Activated CD4-positive, alpha-beta T cell treated with anti-CD3 and anti-CD28 coated beads for 24 hours (primary cell): ENCODE measurements around the gene PLXDC1.
A peak's percentile ranks its signal among the peaks of the same experiment; 100 is the strongest.

ENCODE experiments used
- DNase-seq, 2 donors: peaks; one replicate each; pipeline ENCODE4 v3.0.0-alpha.2; 2020; ENCODE audit warnings: low read depth in 2 of 2

Gene PLXDC1

GRCh38 chr17:39151150-39151942 is at the start of gene PLXDC1:
PLXDC1 (minus strand) TSS chr17:39151637; CDS start chr17:39151437, 200 bp downstream.
- no peak for DNase-seq

DNA sequence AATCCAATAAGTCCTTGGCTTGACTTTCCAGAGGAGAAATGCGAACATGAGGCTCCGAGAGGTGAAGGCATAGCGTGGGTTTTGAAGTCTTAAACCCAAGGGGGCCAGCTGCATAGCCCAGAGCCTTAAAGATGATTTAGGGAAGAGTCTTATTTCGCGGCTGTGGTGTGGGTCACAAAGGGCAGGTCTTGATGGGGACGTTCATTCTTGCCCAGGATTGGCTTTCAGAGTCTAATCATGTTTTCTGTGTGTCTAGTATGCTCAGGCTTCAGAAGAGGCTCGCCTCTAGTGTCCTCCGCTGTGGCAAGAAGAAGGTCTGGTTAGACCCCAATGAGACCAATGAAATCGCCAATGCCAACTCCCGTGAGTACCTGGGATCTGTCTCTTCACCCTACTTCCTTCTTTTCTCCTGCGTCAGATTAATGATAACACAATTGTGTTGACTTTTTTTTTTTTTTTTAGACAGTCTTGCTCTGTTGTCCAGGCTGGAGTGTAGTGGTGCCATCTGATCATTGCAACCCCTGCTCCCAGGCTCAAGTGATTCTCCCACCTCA is 49.6 kb upstream of the PLXDC1 start:
- no peak for DNase-seq

DNA sequence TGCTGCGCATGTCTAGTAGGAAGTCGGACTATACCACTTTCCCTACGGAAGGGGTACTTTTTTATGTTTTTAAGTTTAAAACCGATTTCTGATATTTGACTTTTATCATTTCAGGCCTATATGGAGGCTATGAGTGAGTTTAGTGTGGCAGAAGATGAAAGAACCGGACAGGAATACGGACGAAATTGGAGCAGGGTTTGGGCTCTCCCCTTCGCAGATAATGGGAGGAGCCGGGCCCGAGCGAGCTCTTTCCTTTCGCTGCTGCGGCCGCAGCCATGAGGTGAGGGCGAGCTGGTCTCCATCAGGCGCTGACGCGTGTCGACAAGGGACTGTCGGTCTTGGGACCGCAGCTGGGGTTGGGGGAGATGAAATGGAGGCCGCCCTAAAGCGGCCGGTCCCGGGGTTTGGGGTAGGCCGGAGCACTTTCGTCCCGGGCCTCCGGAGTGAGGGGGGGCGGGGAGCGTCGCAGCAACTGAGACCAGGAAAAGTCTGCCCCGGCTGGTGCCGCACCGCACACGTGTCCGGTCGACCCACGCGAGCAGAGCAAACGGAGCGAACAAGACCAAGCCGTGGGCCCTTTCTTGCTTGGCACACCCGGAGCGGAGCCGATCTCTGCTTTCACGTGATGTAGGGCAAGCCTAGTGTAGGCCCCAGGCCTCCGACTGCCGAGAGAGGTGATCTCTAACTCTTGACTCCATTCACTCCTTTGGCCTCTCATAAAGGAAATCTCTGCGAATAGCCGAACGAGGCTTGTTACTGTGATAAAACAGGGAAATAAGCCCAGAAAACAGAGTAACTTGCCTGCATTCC is 48.8 kb upstream of the PLXDC1 start, which contains the start of gene RPL19:
Gene RPL19, plus strand, starts transcription at position 214 of the 810 bp plus-strand sequence. Its CDS starts 62 bp downstream, at position 276.
- DNase-seq, result peak; percentile 64 to 70

- peak; percentile 79 to 80 for DNase-seq
Observed at GRCh38 chr17:39199820-39200069, 48.3 kb upstream of the PLXDC1 start.

- DNase-seq, result no peak
Observed at GRCh38 chr17:39198186-39198566, 46.7 kb upstream of the PLXDC1 start.

GRCh38 chr17:39197380-39198185 is 46.1 kb upstream of the PLXDC1 start, which contains the start of gene CACNB1:
CACNB1 (minus strand) TSS chr17:39197669; CDS start chr17:39197495, 174 bp downstream.
- peak; percentile 56 to 62 for DNase-seq

- no peak for DNase-seq
Observed at GRCh38 chr17:39196808-39197291, 45.4 kb upstream of the PLXDC1 start.

GRCh38 chr17:39196241-39196807 is 44.9 kb upstream of the PLXDC1 start:
- DNase-seq, result no peak

- no peak for DNase-seq
Observed at GRCh38 chr17:39195568-39196160, 44.2 kb upstream of the PLXDC1 start.

GRCh38 chr17:39194985-39195524 is 43.6 kb upstream of the PLXDC1 start:
- no peak for DNase-seq

GRCh38 chr17:39194089-39194984 is 42.9 kb upstream of the PLXDC1 start:
- DNase-seq, result no peak

DNA sequence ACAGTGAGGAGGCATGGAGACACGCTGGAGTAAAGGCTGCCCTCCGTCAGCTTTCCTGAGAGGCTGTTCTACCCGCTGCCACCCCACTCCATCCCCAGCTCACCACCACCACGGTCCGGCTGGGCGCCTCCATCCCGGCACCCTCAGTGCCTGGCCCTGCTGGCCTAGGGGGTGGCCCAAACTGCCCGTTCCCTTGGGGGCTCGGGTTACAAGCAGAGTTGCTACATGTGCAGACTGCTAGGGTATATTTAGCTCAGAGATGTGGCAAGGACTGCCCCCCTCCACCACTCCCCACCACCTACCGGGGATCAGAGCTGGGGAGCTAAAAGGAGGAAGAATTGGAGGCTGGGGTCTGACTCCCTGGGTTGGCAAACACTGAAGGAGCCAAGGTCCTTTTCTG is 41.9 kb upstream of the PLXDC1 start:
- DNase-seq, result no peak

DNA sequence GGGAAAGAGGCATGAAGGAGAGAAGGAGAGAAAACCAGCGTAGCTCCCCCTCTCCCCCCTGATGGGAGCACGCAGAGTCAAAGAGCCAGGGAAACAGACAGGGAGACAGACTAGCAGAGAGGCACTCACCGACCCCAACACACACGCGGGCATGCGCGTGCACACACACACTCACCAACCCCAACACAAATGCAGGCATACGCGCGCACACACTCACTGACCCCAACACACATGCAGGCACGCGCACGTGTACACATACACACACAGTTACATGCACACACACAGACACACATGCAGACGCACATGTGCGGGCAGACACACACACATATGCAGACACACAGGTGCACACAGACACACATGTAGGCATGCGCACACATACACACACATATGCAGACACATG is 41.5 kb upstream of the PLXDC1 start:
- DNase-seq, result no peak

GRCh38 chr17:39191750-39192510 is 40.5 kb upstream of the PLXDC1 start:
- no peak for DNase-seq

DNA sequence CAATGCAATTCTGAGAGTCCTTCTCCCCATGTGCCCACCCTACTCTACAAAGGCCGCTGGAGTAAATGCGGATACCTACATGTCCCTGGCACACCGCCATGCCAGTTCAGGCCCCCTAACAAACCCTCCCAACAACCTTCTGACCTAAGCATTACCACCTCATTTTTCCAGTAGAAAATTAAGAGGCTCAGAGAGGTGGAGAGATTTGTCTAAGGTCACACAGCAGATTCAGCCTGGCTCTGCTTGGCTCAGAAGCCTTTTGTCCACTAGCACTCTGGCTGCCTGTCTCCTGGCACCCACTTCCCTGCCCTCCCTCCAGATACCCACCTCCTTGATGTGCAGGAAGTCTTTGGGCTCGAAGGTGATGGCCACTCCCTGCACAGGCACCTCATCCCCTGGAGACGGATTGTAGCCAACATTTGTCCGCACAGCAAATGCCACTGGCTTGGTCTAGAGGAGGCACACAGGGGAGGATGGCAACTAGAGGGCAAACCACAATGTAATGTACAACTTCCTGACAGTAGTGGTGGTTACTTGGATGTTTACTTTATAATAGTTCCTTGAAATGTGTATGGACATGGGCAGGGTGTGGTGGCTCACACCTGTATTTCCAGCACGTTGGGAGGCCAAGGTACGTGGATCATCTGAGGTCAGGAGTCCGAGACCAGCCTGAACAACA is 35.9 kb upstream of the PLXDC1 start:
- no peak for DNase-seq

DNA sequence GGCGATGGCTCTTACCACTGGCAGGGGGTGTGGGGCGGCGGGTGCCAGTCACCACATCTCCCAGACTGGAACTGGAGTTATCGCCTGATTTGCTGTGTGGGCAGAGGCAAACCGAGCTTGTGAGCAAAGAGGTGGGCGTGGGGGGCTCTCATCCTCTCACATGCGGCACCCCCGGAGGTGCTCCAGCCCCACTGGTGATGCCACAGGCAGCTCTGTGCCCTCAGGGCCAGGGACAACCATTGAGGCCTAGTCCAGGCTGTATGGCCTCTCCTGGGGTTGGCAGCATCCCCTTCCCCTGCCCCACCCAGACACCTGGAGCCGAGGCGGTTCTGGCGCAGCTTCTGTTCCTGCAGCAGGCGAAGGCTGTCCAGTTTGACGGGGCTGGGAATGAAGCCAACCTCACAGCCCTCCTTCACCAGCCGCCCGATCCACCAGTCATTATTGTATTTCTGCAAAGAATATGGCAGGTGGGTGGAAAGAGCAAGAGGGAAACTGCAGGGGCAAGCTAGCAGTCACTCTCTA is 35.1 kb upstream of the PLXDC1 start:
- no peak for DNase-seq

GRCh38 chr17:39183720-39184119 is 32.3 kb upstream of the PLXDC1 start:
- DNase-seq, result no peak

DNA sequence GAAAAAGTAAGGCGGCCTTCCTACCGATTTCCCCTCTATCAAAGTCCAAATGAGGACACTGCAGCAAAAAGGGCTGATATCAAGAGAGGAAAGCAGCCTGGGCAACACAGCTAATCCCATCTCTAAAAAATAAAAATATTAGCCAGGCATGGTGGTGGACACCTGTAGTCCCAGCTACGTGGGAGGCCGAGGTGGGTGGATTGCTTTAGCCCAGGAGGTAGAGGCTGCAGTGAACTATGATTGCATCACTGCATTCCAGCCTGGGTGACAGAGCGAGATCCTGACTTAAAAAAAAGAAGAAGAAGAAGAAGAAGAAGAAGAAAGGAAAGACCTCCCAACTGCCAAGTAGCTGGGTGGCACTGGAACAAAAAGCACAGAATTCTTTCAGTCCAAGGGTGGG is 31.6 kb upstream of the PLXDC1 start:
- DNase-seq, result no peak
